SU-DHL-6 (cell line): ENCODE data around the gene EPHB3.

Experiments
- H2AFZ ChIP-seq: fragments of 200-600 bp; sonication (generic); 2 replicates; pipeline ENCODE4 v1.6.1; 2014; ENCODE audit warnings: low read depth, mild to moderate bottlenecking, moderate library complexity, mixed read lengths, antibody characterized with exemption, low read length; ENCODE audit not compliant: severe bottlenecking
- H3F3A ChIP-seq: fragments of 200-600 bp; shearing (Covaris generic); 2 replicates; pipeline ENCODE4 v1.6.0; 2016; ENCODE audit warnings: antibody characterized with exemption, mild to moderate bottlenecking; ENCODE audit not compliant: insufficient read depth
- H3K27ac ChIP-seq: fragments of 200-600 bp; sonication (generic); 2 replicates; pipeline ENCODE4 v1.5.1; 2016; ENCODE audit warnings: low read depth, mild to moderate bottlenecking, low read length, moderate library complexity, mixed read lengths
- H3K27me3 ChIP-seq: fragments of 200-600 bp; sonication (generic), shearing (Covaris generic); 2 replicates; pipeline ENCODE4 v1.6.0; 2014; ENCODE audit warnings: mild to moderate bottlenecking, low read length
- H3K36me3 ChIP-seq: fragments of 200-600 bp; sonication (generic); 2 replicates; pipeline ENCODE4 v1.6.1; 2014; ENCODE audit warnings: mild to moderate bottlenecking, low read length, mixed read lengths
- H3K4me2 ChIP-seq: fragments of 300-600, 200-600 bp; shearing (Covaris generic), sonication (generic); 2 replicates; pipeline ENCODE4 v1.6.0; 2014; ENCODE audit warnings: low read length, low read depth, mild to moderate bottlenecking; ENCODE audit not compliant: poor library complexity, severe bottlenecking
- H3K4me3 ChIP-seq: fragments of 200-600 bp; sonication (generic); 2 replicates; pipeline ENCODE4 v1.5.1; 2014; ENCODE audit warnings: antibody characterized with exemption, low read length, mild to moderate bottlenecking, mixed read lengths; ENCODE audit not compliant: insufficient read depth, poor library complexity, severe bottlenecking
- H3K79me2 ChIP-seq: fragments of 200-600 bp; sonication (generic); 2 replicates; pipeline ENCODE4 v1.6.1; 2014; ENCODE audit warnings: mild to moderate bottlenecking, low read length, moderate library complexity; ENCODE audit not compliant: insufficient read depth
- H3K9ac ChIP-seq: fragments of 200-600 bp; sonication (generic); 2 replicates; pipeline ENCODE4 v1.7.0; 2014; ENCODE audit warnings: mild to moderate bottlenecking, low read length
- H3K9me2 ChIP-seq: fragments of 200-600 bp; sonication (generic); replicated peaks from 2 replicates; pipeline ENCODE4 v1.6.1; 2014; ENCODE audit warnings: low read length; ENCODE audit not compliant: insufficient read depth
- H3K9me3 ChIP-seq: fragments of 200-600 bp; sonication (generic); 2 replicates; pipeline ENCODE4 v1.6.1; 2014; ENCODE audit warnings: low read length, mixed read lengths; ENCODE audit not compliant: insufficient read depth
- H4K20me1 ChIP-seq: fragments of 200-600 bp; sonication (generic); 2 replicates; pipeline ENCODE4 v1.6.1; 2014; ENCODE audit warnings: low read depth, mild to moderate bottlenecking, antibody characterized with exemption, low read length, moderate library complexity, mixed read lengths
- CTCF ChIP-seq: fragments of 200-600 bp; sonication (generic); IDR thresholded peaks from one replicate; pipeline ENCODE4 v1.5.1; 2017; ENCODE audit warnings: antibody characterized with exemption, mild to moderate bottlenecking, low read length, moderate library complexity; ENCODE audit not compliant: insufficient read depth, poor library complexity, severe bottlenecking
- EZH2phosphoT487 ChIP-seq: fragments of 200-600 bp; sonication (generic), shearing (Covaris generic); conservative IDR thresholded peaks from 2 replicates; pipeline ENCODE4 v1.6.1; 2018; ENCODE audit warnings: mild to moderate bottlenecking, antibody characterized with exemption, low read length, moderate library complexity, mixed read lengths

EPHB3 gene

DNA sequence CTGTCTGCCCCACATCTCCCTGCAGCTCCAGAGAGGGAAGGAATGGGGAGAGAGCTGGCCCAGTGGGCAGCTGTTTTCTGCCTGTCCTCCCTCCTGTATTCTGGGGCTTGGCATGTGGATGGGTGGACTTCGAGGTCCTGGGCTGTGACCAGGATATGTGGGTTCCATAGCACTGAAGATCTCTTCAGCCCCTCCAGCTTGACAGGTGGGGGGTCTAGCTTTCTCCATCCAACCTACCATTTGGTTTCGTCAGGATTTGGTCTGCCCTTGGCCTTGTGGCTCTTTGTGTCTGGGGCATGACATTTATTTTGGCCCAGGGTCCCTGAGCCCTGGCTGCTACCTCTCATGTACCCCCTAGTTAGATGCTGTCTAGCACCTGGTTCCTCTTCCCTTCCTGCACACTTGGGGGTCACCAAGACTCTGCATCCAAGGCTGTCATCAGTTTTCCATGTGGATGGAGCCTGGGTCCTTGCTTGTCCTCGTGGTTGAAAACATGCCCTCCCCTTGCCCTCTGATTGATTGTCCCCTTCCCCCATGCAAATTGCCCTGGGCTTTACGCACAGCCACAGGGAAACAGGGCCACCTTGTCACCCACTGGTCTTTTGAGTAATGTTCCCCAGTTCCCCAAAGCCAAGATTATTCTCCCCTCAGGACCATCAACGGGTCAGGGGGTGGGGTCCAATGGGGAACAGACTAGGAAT lies 3.2 kb downstream of the EPHB3 start:
- TF ChIP-seq EZH2phosphoT487 (no peak), CTCF (no peak)
- H3K27ac ChIP-seq, result no peak overlapping the region

DNA sequence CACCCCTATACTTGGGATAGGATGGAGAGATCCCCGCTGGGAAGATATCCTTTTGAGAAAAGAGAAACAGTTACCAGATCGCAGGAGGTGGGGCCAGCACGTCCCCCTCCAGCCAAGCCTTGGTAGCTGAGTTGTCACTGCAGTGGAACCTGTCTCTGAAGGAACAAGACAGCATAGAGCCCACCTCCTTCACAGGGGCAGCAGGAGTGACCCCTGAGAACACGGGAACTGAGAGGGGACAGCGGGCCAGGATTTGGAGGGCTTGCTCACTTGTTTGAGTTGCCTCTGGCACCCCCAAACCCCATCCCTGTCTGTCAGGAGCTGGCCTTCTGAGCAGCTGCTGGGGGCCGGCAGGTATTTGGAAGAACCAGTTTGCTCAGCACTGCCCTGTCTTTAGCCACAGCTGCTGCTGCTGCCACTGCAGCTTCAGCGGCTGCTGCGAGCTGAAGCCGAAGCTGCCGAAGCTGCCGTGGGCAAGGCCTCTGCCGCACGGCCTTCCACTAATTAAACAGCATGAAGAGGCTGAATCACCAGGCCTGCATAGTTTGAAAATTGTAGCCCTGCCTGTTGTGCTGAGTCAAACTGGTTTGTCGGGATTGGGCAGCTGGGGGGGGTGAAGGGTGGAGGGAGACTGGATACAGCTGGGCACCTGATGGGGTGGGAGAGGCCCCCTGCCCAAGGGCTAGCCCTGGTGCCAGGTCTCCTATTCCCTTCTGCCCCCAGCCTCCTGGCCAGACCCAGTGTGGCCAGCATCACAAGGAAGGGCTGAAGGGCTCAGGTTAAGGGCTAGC lies 4.0 kb downstream of the EPHB3 start:
- Histone ChIP-seq H3K4me3 (no peak overlapping the region), H3K27ac (no peak overlapping the region), H3K4me2 (no peak overlapping the region), H3K9me2 (no peaks in the 10 kb centered on the region), H3K79me2 (no peaks in the 10 kb centered on the region), H3K9ac (no peak overlapping the region), H3K27me3 (no peaks in the 10 kb centered on the region), H2AFZ (no peak overlapping the region), H4K20me1 (no peaks in the 10 kb centered on the region), H3F3A (no peaks in the 10 kb centered on the region), H3K36me3 (no peaks in the 10 kb centered on the region), H3K9me3 (no peaks in the 10 kb centered on the region)
- no peak for TF ChIP-seq EZH2phosphoT487
- TF ChIP-seq CTCF, result no peak

More for the DNA sequence above, 3.2 kb downstream of the EPHB3 start:
- H3K27me3 ChIP-seq, result no peaks in the 10 kb centered on the region
- no peak overlapping the region for H3K4me2 ChIP-seq
- H3K79me2 ChIP-seq, result no peaks in the 10 kb centered on the region
- H3K9ac ChIP-seq, result no peak overlapping the region
- H3K36me3 ChIP-seq, result no peaks in the 10 kb centered on the region
- H2AFZ ChIP-seq, result no peak overlapping the region
- no peak overlapping the region for H3K4me3 ChIP-seq
- H3K9me2 ChIP-seq, result no peaks in the 10 kb centered on the region
- no peaks in the 10 kb centered on the region for H4K20me1 ChIP-seq
- no peaks in the 10 kb centered on the region for H3K9me3 ChIP-seq
- no peaks in the 10 kb centered on the region for H3F3A ChIP-seq

- Histone ChIP-seq H3K36me3 (no peaks in the 10 kb centered on the region), H3K4me2 (no peak overlapping the region), H3K27ac (no peak overlapping the region), H3K79me2 (no peaks in the 10 kb centered on the region), H3K4me3 (no peak overlapping the region), H3K9me2 (no peaks in the 10 kb centered on the region), H4K20me1 (no peaks in the 10 kb centered on the region), H3K27me3 (no peaks in the 10 kb centered on the region), H3K9ac (no peak overlapping the region), H3F3A (no peaks in the 10 kb centered on the region), H3K9me3 (no peaks in the 10 kb centered on the region), H2AFZ (no peak overlapping the region)
- TF ChIP-seq EZH2phosphoT487, result no peak
- no peak for TF ChIP-seq CTCF
Observed at GRCh38 chr3:184566441-184567414, 5.1 kb downstream of the EPHB3 start.
